ENCODE results near the gene IFNA21. TPM values are rescaled to one million over a fixed set of nuclear protein-coding genes. Genes with fewer than 3 reads are reported as not detected.

Gene IFNA21
- total and polyA plus RNA-seq, 2 of the 8 experiments (the other 6 are each of a cell fraction or from before 2014, with no cell fraction given), result not detected

GRCh38 chr9:21121079-21121478 is 45.4 kb downstream of the IFNA21 start:
- Histone ChIP-seq H3K79me1 (ENCODE audit: low read depth, low read length) (no peaks in the 10 kb centered on the region), H2BK5ac (ENCODE audit: low read depth, low read length) (no peak overlapping the region), H3K4ac (replicated peaks; ENCODE audit: insufficient read length, low read depth, low read length) (no peak overlapping the region), H2AK5ac (ENCODE audit: low read depth, low read length) (no peak overlapping the region), H3K4me3 (ENCODE audit: extremely low read depth in 1 of 4, insufficient read depth in 2 of 4, low read depth in 3 of 4, low read length in 4 of 4) (no peak overlapping the region), H2AFZ (ENCODE audit: low read length) (no peak overlapping the region), H3K14ac (ENCODE audit: insufficient read length) (no peak overlapping the region), H3K9me3 (ENCODE audit: insufficient read depth in 2 of 2, low read depth in 1 of 2, low read length in 1 of 2) (no peaks in the 10 kb centered on the region), H3K23ac (ENCODE audit: insufficient read length) (no peak overlapping the region), H4K5ac (ENCODE audit: insufficient read length, low read depth, low read length) (no peak overlapping the region), H3K9ac (replicated peaks in 1 of 4; ENCODE audit: extremely low read depth in 1 of 4, low read depth in 3 of 4, low read length in 3 of 4) (no peak overlapping the region), H4K91ac (replicated peaks; ENCODE audit: insufficient read length, low read length) (no peak overlapping the region), H4K8ac (ENCODE audit: extremely low read depth, insufficient read depth, low read length) (no peak overlapping the region), H3K27ac (ENCODE audit: low read depth, low read length) (no peak overlapping the region), H3K79me2 (ENCODE audit: control insufficient read depth in 1 of 2, insufficient read depth in 2 of 2, low read length in 2 of 2) (no peaks in the 10 kb centered on the region), H3K18ac (ENCODE audit: extremely low read depth, low read length) (no peak overlapping the region), H3K56ac (replicated peaks; ENCODE audit: insufficient read length, low read depth, low read length) (no peak overlapping the region), H3K36me3 (ENCODE audit: control insufficient read depth in 2 of 4, insufficient read depth in 4 of 4, low read length in 3 of 4) (no peaks in the 10 kb centered on the region; a peak in 1 of 8 replicates), H2BK12ac (ENCODE audit: low read depth, low read length) (no peak overlapping the region), H3K23me2 (ENCODE audit: low read depth, low read length) (no peaks in the 10 kb centered on the region), H3K27me3 (replicated peaks in 1 of 4; ENCODE audit: control insufficient read depth in 3 of 4, extremely low read depth in 1 of 4, insufficient read depth in 3 of 4, low read length in 3 of 4) (no peaks in the 10 kb centered on the region; a peak in 1 of 7 replicates), H2BK120ac (replicated peaks; ENCODE audit: low read depth, low read length) (no peak overlapping the region), H3K4me2 (ENCODE audit: insufficient read depth in 1 of 2, low read depth in 2 of 2, low read length in 2 of 2) (no peak overlapping the region), H2BK15ac (ENCODE audit: low read length) (no peak overlapping the region), H3K4me1 (replicated peaks in 1 of 4; ENCODE audit: control insufficient read depth in 3 of 4, insufficient read depth in 4 of 4, low read length in 3 of 4) (no peaks in the 10 kb centered on the region), H4K20me1 (replicated peaks in 1 of 2; ENCODE audit: control insufficient read depth in 1 of 2, insufficient read depth in 2 of 2, low read length in 2 of 2) (no peaks in the 10 kb centered on the region), H2BK20ac (ENCODE audit: low read length) (no peak overlapping the region)
- ChIA-PET CTCF (ENCODE audit: partially characterized antibody) (interaction anchor here (1.5 kb wide), 1 partner anchor 10 kb away, joined by 13 read pairs; no protein-coding TSS in a partner anchor), POLR2A (ENCODE audit: partially characterized antibody) (no interaction called here)
- TF ChIP-seq FOSL1 (IDR thresholded peaks at IDR 0.05; ENCODE audit: insufficient read depth, low read depth, low read length), result no peak
- no peak for TF ChIP-seq BCL11A (IDR thresholded peaks at IDR 0.05; ENCODE audit: low read depth in 2 of 2, low read length in 2 of 2)
- TF ChIP-seq CTCF (IDR thresholded peaks at IDR 0.05; ENCODE audit: control extremely low read depth in 1 of 3, insufficient read depth in 1 of 3, low read depth in 1 of 3, low read length in 3 of 3), result no peak
- TF ChIP-seq SUZ12 (IDR thresholded peaks at IDR 0.05; ENCODE audit: low read length), result no peak
- TF ChIP-seq BRCA1 (IDR thresholded peaks at IDR 0.05; ENCODE audit: low read depth, low read length), result no peak
- no peak for TF ChIP-seq TAF7 (optimal IDR thresholded peaks at IDR 0.05; ENCODE audit: borderline replicate concordance, low read depth, low read length)
- TF ChIP-seq KDM1A (IDR thresholded peaks at IDR 0.05; ENCODE audit: borderline replicate concordance, low read length), result no peak
- no peak for TF ChIP-seq TAF1 (IDR thresholded peaks at IDR 0.05; ENCODE audit: low read depth, low read length)
- no peak for TF ChIP-seq SIRT6 (IDR thresholded peaks at IDR 0.05; ENCODE audit: low read length)
- WGBS, 2 experiments (ENCODE audit: extremely low coverage in 1 of 2, insufficient coverage in 1 of 2, insufficient read length in 1 of 2, insufficient replicate concordance in 2 of 2, low coverage in 1 of 2, low lambda C conversion rate in 2 of 2, missing lambda C conversion rate in 1 of 2), result 93% methylated on average over 2 of the region's 2 CpGs; no CpG with 5 or more reads in 1 of the 2 experiments
- no peak for DNase-seq (ENCODE audit: low read depth in 1 of 2, low spot score in 2 of 2)
- FAIRE-seq, result no peak

Data from H1 (cell line).